CD4-positive, alpha-beta T cell treated with Interferon alpha-2 for 1 hour (primary cell): ENCODE measurements around the gene SYNPO.

Source experiments
- DNase-seq, 2 donors: peaks; one replicate each; pipeline ENCODE4 v3.0.0-alpha.2; 2020 to 2022

SYNPO gene

DNA sequence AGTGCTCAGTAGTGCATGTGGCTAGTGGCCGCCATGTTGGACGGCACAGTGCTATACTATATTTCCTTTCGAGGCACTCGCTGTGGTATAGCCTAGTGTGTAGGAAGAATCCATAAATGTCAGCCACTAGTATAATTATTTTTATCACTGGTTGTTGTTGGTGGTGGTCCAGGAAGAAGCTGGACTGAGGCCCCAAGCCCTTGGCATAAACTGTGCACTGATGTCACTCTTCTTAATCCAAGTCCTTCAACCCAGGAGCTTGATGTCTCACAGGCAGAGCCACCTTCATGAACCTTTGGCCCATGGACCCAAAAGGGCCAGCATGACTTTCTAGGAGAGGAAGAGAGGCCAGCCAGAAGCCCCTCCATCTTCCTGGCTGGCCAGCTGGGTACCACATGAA is 32.5 kb upstream of the SYNPO start:
- DNase-seq: no peak

DNA sequence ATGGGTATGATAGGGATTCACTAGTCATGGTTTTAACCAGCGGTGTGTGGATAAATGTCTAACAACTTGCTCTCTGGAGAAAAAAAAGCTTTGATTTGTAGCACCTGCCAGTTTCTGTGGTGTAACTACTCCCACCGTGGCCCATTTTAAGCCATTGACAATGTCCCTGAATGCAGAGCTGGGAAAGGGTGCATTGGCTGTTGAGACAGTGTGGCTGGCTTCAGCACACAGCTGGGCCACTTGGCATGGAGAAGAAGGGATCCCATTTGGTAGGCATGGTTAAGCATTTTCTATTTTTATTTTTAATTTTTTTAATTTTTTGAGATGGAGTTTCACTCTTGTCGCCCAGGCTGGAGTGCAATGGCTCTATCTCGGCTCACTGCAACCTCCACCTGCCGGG is 31.5 kb upstream of the SYNPO start:
- DNase-seq: no peak

DNA sequence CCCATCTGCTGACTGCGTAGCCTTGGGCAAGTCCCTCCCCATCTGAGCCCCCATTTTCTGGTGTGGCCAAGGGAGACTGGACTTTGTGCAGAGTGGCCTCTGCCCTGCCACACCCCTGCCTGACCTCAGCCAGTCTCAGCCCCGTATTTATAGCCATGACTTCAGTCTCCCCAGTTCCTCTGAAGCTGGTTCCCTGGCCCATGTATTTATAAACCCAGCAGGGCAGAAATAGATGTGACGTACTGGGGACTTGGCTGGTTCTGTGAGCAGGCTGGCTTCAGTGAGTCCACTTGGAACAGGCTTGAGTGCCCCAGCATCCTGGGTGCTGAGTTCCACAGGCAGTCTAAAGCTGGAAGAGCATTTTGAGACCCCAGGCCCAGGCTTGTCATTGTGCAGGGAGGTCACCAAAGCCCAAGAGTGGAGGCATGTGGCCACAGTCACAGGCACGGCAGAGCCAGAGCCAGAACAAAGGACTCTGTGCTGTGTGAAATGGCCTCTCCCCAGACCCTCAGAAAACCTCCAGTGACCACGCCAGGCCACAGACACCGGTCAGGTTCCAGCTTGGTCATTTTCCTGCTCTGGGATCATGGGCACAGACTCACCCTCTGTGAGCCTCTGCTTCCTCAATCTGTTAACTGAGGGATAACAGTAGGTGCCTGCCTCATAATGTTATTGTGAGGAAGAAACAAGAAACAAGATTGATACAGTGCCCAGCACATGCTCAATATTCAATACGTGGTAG is 30.4 kb upstream of the SYNPO start:
- DNase-seq: no peak

DNA sequence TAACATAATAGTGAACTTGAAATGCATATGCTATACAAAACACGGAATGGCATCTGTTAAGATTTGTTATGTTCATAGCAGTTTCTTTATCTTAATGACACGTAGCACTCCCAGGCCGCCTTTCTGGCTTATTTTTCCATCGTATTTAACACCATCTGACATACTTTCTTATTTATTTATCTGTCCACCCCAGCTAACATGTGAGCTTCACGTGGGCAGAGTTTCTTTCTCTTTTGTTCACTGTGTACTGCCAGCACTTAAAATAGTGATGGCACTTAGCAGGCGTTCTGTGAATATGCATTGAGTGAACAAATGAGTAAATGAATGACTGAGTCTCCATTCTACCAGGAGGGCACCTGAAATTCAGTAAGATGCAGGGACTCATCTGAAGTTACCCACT is 29.4 kb upstream of the SYNPO start:
- DNase-seq: no peak

GRCh38 chr5:150612405-150612804 is 28.1 kb upstream of the SYNPO start:
- DNase-seq: no peak

- DNase-seq: no peak
Observed at GRCh38 chr5:150612905-150613670, 27.4 kb upstream of the SYNPO start.

DNA sequence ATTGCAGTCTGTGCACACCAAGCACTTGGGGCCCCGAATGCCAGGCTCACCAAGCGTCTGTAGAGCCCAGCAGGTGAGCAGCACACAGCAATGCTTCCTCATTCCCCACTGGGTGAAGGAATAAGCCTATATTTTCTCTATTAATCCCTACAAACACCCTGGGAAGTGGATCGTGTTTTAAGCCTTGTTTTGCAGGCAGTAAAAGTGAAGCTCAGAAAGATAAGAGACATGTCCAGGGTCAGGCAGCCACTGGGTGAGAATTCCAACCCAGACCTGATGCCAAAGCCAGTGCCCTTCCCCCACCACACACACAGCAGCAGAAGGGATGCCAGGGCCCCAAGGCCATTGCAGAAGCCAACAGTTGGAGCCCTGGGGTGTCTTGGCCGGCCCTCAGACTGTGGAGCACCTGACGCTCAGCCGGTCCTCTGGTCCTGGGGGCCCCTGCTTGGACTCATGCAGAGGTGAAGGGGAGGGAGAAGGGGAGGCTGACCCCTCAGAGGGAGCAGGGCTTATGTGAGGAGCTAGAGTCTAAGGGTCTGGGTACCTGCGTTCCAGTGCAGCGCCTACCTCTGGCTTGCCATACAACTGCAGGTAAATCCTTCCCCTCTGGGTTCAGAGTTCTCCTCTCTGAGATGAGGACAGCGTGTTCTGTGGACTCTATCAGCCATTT is 26.3 kb upstream of the SYNPO start:
- DNase-seq: no peak

DNA sequence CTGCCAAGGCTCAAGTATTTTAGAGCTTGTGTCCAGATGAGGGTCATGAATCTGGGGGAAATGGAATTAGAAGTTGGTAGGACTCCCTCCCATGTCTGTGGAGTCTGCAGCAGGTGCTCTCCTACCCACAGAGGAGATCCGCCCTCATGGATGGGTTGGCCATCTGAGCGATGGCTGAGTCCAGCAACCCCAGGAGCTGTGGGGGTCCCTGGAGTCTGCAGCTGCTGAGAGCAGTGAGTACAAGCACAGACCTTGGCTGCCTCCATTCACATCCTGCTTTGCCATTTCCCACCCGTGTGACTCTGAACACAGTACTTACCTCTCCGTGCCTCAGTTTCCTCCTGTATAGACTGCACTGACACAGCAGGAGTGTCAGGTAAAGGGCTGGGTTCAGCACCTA is 25.8 kb upstream of the SYNPO start:
- DNase-seq: no peak

DNA sequence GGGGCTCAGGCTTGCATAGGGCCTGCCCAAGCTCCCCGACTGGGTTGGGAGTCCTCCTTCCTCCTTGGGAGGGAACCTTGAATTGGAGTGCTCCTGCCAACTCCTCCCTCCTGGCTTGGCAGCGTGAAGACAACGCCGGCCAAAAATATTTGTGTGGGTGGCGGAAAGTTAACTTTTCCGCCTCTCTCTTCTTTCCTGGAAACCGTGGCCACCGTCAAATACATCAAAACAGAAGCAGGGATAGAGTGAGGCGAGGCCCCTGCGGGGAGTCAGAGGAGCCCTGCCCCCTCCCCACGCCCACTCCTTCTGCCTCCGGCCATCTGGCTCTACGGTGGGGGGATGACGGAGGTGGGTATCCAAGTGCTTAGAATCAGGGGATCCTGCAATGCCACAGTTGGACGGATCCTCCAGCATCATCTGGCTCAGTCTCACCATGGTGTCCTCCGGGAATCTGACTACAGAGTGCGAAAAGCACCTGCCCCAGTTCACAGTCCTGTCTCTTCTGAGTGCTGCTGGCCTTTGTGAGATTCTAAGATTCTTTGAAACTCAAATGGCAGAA is 25.2 kb upstream of the SYNPO start:
- DNase-seq: no peak

- DNase-seq: no peak
Observed at GRCh38 chr5:150616024-150616470, 24.4 kb upstream of the SYNPO start.

- no peak for DNase-seq
Observed at GRCh38 chr5:150616506-150616905, 24.0 kb upstream of the SYNPO start.

- no peak for DNase-seq
Observed at GRCh38 chr5:150618163-150618562, 22.3 kb upstream of the SYNPO start.

DNA sequence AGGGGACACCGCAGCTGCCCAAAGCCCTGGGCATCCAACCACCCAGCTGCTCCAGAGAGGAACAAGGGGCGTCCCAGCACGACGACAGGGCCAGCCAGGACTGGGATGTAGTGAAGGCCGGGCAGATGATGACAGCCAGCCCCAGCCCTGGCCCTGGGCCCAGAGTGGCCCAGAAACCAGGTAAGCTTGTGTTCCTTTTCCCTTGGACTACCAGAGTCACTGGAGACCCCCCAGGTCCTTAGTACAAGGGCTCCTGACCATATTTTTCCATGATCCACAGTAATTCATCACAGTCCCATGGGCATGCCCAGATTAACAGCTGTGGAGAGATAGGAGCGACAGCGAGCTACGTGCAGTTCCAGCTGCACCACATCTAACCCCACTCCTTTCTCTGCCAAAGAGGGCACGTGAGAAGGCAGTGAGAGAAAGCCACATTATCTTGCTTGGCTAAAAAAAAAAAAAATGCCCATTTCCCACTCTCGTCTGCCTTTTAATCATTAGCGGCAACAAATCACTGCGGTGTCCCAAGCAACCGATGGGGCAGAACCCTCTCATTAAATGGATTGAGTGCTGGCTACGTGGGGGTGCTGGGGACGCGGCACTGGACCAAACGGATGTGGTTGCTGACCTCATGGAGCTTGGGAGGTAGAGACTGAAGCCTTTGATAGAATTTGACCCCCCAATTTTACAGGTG is 21.7 kb upstream of the SYNPO start:
- no peak for DNase-seq

- DNase-seq: no peak
Observed at GRCh38 chr5:150619359-150620230, 20.9 kb upstream of the SYNPO start.

- DNase-seq: no peak
Observed at GRCh38 chr5:150621301-150621700, 19.2 kb upstream of the SYNPO start.

DNA sequence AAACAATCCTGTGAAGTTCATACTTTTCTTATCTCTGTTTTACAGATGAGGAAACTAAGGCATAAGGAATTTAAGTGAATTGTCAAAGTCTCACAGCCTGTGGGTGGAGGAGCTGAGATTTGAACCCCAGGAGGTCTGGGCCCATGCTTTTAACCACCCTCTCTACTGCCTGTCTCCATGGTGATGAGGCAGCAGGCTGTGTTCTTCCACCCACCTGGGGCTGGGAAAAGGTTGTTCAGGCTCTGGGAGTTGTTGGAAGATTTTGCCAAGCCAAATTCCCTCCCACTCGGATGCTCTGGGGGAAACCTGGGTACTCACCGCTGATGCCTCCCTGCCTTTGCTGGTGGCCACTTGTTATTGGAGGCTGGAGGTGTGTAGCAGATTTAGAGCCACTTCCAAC is 18.3 kb upstream of the SYNPO start:
- DNase-seq: no peak

- no peak for DNase-seq
Observed at GRCh38 chr5:150623152-150623877, 17.1 kb upstream of the SYNPO start.

GRCh38 chr5:150623878-150624216 is 16.6 kb upstream of the SYNPO start:
- DNase-seq: no peak

DNA sequence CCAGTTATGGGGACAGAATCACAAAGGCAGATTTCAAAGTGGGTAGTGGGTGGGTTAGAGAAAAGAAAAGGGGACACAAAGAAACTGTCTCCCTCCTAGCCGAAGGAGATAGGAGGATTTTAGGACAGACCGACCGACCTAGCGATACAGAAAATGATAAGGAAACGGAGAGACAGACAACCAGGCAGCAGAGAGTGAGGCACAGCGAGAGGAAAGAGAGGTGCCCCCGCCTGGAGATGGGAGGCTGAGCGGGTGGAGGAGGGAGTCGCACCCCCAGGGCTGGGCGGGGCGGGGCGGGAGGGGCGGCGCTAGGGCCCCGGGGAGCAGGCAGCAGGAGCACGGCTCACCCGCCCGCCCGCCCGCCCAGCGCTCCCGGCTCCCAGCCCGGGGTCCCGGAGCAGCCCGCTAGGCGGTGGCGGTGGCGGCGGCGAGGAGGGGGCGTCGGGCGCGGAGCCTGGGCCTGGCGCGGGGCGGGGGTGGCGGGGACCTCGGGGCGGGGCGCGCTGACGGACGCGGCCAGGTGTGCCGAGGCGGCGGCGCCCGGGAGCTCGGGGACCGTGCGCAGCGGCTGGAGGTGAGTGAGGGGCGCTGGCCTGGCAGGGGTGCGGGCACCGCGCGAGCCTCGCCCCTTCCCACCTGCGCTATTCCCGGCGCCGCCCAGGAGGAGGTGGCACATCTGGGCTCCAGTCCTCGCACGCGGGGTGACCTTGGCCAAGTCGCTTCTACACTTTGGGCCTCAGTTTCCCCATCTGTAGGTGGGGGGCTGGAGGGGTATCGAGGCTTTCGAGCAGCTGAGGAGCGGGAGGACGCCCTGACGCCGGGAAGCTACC is 15.9 kb upstream of the SYNPO start:
- peak; percentile 16 to 37 for DNase-seq

DNA sequence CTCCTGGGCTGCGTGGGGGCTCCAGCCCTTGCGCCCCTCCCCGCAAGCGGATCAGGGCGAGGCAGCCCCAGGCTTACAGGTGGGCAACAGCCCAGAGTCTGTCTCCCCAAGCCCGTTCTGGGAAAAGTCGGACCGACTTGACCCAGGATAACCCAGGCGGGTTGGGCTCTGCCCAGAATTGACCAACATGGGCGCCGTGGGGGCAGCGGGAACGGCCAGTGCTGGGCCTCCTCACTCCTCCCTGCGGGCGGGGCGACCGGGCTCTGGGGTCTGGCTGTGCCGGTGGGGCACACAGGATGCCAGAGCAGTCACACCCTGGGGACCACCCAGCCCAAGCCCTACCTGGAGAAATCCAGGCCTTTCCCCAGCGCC is 15.3 kb upstream of the SYNPO start:
- DNase-seq: no peak
